Activated naive CD4-positive, alpha-beta T cell treated with anti-CD3 and anti-CD28 coated beads for 36 hours (primary cell): ENCODE data around the gene CFAP92. TPM values are rescaled to one million over a fixed set of nuclear protein-coding genes. Genes with fewer than 3 reads are reported as not detected.
"Not testable (repeated sequence)": the region's sequence is repeated elsewhere in the genome, so short reads cannot be mapped to it uniquely, and the experiment has no call there.

Experiments
- CTCF ChIA-PET: fragments of 350-600 bp; sonication (Branson Sonifier 250); formaldehyde crosslinking; loops from one replicate; lab custom pipeline; 2021; ENCODE audit warnings: antibody characterized with exemption; lab: Charles Lee
- DNase-seq: peaks from one replicate; pipeline ENCODE4 v3.0.0-alpha.2; 2020
- H3K27ac Mint-ChIP-seq: one replicate; pipeline ENCODE4 v1.8.0; 2021; ENCODE audit warnings: mild to moderate bottlenecking, mixed read lengths
- H3K27me3 Mint-ChIP-seq: one replicate; pipeline ENCODE4 v1.8.0; 2021; ENCODE audit warnings: low read depth, mixed read lengths
- H3K36me3 Mint-ChIP-seq: one replicate; pipeline ENCODE4 v1.8.0; 2021; ENCODE audit warnings: low read depth, mixed read lengths
- H3K4me1 Mint-ChIP-seq: one replicate; pipeline ENCODE4 v1.8.0; 2021; ENCODE audit warnings: low read depth, mixed read lengths
- H3K4me3 Mint-ChIP-seq: one replicate; pipeline ENCODE4 v1.8.0; 2021; ENCODE audit warnings: mild to moderate bottlenecking, moderate library complexity, mixed read lengths
- H3K9me3 Mint-ChIP-seq: one replicate; pipeline ENCODE4 v1.8.0; 2021; ENCODE audit warnings: mixed read lengths
- intact Hi-C: fragments of 100-400 bp; cut with micrococcal nuclease; formaldehyde crosslinking; loops from one replicate; pipeline ENCODE4 v1.15.1; 2023
- total RNA-seq, 2 experiments: library from RNA; stranded (reverse); gene quantifications; one replicate each; pipeline ENCODE4 v1.2.3, GENCODE V29; 2021

CFAP92 gene
- total RNA-seq, 2 experiments from 2014 or later: 0.32 to 0.48 TPM

DNA sequence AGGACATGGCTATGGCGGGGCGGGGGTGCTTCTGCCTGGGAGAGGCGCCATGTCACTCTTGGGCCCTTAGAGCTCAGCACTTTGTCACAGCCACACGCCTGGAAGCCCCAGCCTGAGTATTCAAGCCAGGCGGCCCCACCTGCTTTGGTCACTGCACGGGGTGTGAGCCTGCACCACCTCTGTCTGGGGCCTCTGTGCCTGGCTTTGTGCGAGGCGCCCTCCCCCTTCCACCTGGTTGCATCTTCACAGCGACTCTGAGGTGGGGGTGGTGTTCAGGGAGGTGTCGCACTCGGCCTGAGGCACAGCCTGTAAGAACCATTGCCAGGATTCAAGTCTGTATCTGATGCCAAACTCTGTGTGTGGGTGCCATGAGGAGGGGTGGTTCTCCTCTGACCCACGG, 90.4 kb downstream of the CFAP92 start:
- Mint-ChIP-seq H3K36me3 (peaks cover 31% of the 10 kb centered on the region), H3K4me1 (no peaks in the 10 kb centered on the region), H3K9me3 (no peaks in the 10 kb centered on the region), H3K27ac (no peak overlapping the region), H3K27me3 (no peaks in the 10 kb centered on the region), H3K4me3 (no peak overlapping the region)
- intact Hi-C loops: no loop called here
- no peak for DNase-seq
- CTCF ChIA-PET: no interaction called here

DNA sequence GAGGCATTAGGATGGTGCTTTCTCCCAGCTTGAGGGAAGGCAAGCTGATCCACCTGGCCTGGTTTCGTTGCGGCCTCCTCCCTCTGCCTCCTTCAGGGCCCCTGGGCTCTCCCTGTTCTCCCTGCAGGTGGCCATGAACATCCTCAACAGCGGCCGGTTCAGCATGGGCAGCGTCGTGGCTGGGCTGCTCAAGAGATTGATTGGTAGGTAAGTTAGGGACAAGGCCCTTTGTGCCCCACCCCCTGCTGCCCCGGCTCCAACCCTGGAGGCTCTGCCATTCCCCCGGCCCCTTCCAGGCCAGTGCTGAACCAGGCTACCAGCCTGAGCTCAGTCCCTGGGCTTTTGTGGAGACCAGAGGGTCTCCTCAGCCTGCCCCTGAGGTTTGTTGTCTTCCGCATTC, 91.5 kb downstream of the CFAP92 start:
- peaks cover 34% of the 10 kb centered on the region for H3K36me3 Mint-ChIP-seq
- DNase-seq: no peak
- CTCF ChIA-PET: interaction anchor here (0.6 kb wide), 1 partner anchor 223 kb away, joined by 3 read pairs; no protein-coding TSS in a partner anchor
- H3K4me1 Mint-ChIP-seq: no peaks in the 10 kb centered on the region
- no peaks in the 10 kb centered on the region for H3K27me3 Mint-ChIP-seq
- no peak overlapping the region for H3K4me3 Mint-ChIP-seq
- no peaks in the 10 kb centered on the region for H3K9me3 Mint-ChIP-seq
- intact Hi-C loops: no loop called here
- H3K27ac Mint-ChIP-seq: no peak overlapping the region

DNA sequence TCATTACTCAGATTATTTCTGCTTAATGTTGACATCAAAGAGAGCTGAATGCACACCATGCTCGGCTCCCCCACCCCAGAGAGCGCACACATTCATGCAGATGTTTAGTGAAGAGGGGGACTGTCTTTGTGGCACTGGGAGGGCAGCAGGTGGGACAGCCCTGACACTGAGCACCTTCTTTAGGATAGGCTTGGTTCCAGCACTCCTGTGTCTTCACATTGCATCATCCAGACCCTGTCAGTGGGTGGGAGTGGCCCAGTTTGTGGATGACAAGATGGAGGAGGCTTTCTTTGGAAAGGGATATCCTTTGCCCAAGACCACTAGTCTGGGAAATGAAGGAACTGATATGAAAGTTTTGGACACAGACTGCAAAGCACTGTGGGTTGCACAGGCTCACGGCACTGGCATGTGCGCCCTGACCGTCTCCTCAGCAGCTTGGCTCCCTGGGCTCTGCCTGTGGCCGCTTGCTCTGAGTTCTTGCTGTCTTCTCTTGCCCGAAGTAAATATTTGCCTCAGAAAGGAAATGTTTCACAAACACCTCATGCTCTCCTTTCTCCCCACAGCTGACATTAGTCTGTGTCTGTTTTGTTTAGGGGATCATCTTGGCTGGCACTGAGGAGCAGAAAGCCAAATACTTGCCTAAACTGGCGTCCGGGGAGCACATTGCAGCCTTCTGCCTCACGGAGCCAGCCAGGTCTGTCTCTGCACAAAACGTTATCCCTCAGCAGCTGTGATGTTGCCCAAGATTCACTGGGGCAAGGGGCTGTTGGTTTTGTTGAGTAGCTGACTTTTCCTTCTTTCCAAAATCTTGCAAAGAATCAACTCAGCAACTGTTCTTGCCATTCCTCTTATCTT, 97.8 kb downstream of the CFAP92 start:
- intact Hi-C loops: no loop called here

DNA sequence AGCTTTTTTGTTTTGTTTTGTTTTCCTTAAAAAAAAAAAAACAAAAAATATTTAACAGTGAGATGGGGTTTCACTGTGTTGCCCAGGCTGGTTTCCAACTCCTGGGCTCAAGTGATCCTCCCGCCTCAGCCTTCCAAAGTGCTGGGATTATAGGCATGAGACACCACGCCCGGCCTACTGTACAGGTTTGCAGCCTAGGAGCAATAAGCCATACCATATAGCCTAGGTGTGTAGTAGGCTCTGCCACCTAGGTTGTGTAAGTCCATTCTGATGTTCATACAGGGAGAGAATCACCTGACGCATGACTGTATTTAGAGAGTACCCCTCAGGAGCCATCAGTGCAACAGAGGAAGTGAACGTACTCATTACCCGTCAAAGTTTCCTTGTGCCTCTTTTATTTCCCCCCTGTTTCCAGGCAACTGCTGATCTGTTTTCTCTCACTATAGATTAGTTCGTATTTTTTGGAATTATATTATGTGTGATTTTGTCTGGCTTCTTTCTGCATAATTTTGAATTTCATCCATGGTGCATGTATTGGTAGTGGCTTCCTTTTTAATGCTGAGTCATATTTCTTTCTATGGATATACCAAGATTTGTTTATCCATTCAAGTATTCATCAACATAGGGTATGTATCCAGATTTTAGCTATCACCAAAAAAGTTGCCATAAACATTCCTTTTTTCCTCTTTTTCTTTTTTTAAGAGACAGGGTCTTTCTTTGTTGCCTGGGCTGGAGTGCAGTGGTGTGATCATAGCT, 104.6 kb downstream of the CFAP92 start:
- Mint-ChIP-seq H3K36me3 (peaks cover 20% of the 10 kb centered on the region), H3K4me3 (no peak overlapping the region), H3K4me1 (peaks cover 7% of the 10 kb centered on the region), H3K9me3 (no peaks in the 10 kb centered on the region), H3K27ac (no peak overlapping the region), H3K27me3 (no peaks in the 10 kb centered on the region)
- no peak for DNase-seq
- intact Hi-C loops: no loop called here
- CTCF ChIA-PET: interaction anchor here (0.6 to 2.4 kb wide), 2 partner anchors 14 to 127 kb away, joined by 3 to 10 read pairs; no protein-coding TSS in a partner anchor

More for the DNA sequence above, 97.8 kb downstream of the CFAP92 start:
- Mint-ChIP-seq H3K27me3 (no peaks in the 10 kb centered on the region), H3K27ac (peak overlapping the region; percentile 33), H3K4me1 (peaks cover 2% of the 10 kb centered on the region), H3K36me3 (peaks cover 32% of the 10 kb centered on the region), H3K9me3 (no peaks in the 10 kb centered on the region), H3K4me3 (no peak overlapping the region)
- DNase-seq: no peak
- CTCF ChIA-PET: no interaction called here

DNA sequence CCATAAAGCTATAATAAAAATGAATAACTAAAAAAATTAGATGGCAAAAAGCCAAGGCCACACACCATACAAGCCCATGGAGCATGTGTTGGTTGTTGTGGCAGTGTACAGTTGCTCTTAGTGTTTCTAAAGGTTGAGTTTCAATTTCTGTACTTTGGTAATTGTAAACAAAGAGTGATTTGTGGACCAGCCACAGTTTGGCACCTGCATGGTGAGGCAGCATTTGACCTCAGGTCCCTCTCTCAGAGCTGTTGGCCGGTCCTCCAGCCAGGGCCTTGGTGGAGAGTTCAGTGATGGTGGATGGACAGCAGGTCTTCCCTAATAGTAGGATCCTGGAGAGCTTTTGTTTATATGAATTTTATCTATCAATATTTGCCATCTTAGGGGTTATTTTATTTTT, 108.9 kb downstream of the CFAP92 start:
- Mint-ChIP-seq H3K27me3 (no peaks in the 10 kb centered on the region), H3K9me3 (no peaks in the 10 kb centered on the region), H3K27ac (no peak overlapping the region), H3K36me3 (peaks cover 30% of the 10 kb centered on the region), H3K4me1 (peaks cover 42% of the 10 kb centered on the region), H3K4me3 (no peak overlapping the region)
- CTCF ChIA-PET: interaction anchor here (0.9 to 1.4 kb wide), 3 partner anchors 10 to 264 kb away, joined by 3 to 5 read pairs (median 3); no protein-coding TSS in a partner anchor
- intact Hi-C loops: no loop called here
- no peak for DNase-seq

DNA sequence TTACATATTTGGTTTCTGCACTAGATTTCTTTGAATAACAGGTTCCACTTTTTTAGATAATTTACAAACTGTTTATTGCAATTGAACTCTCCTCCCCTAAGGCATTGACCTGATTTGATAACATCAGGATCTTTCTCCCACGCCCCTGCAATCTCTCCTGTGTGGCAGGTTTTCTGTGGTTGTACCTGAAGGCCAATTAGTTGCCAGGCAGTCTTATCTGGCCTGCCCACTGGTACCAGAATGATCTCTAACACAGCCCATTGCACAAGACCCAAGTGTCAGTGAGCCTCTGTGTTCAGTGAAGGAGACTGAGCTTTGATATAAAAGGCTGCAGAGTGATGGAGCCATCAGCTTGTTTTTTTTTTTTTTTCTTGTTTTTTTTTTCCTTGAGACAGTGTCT, 111.2 kb downstream of the CFAP92 start:
- CTCF ChIA-PET: interaction anchor here (0.7 to 2.9 kb wide), 3 partner anchors 37 to 202 kb away, joined by 3 to 10 read pairs (median 4); no protein-coding TSS in a partner anchor
- Mint-ChIP-seq H3K4me3 (no peak overlapping the region), H3K4me1 (peaks cover 50% of the 10 kb centered on the region), H3K27ac (peak overlapping the region; percentile 36), H3K36me3 (peaks cover 29% of the 10 kb centered on the region), H3K27me3 (no peaks in the 10 kb centered on the region), H3K9me3 (no peaks in the 10 kb centered on the region)
- no peak for DNase-seq
- intact Hi-C loops: no loop called here

DNA sequence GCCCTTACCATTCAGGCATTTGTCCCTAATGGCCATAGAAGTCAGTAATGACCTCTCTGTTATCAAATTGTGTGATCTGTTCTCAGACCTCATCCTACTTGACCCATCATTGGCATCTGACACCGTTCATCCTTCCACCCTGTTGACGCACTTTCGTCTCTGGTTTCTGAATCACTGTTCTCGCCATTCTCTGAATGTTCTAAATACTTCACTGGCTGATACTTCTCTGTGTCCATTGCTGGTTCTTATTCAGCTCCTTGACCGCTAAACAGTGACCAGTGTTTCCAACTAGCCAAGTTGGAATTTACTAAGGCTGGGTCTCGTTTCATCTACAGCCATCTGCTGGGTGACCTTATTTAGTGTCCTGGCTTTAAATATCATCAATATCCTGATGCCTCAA, 112.3 kb downstream of the CFAP92 start:
- Mint-ChIP-seq H3K4me3 (no peak overlapping the region), H3K4me1 (peaks cover 60% of the 10 kb centered on the region), H3K9me3 (no peaks in the 10 kb centered on the region), H3K36me3 (peaks cover 31% of the 10 kb centered on the region), H3K27me3 (no peaks in the 10 kb centered on the region), H3K27ac (peak overlapping the region; percentile 16)
- CTCF ChIA-PET: interaction anchor here (1.2 to 2.9 kb wide), 2 partner anchors 13 to 201 kb away, joined by 3 to 10 read pairs; no protein-coding TSS in a partner anchor
- DNase-seq: no peak
- intact Hi-C loops: no loop called here

DNA sequence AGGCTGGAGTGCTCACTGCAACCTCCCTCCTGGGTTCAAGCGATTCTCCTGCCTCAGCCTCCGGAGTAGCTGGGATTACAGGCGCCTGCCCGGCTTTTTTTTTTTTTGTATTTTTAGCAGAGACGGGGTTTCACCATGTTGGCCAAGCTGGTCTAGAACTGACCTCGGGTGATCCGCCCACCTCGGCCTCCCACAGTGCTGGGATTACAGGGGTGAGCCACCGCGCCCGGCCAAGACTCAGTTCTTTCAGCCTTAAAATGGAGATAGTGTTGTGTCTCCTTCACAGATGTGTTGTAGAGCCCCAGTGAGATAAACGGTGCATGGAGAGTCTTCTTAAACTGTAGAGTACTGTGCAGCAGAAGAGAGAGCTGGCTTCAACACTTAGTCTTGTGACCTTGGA, 113.4 kb downstream of the CFAP92 start:
- Mint-ChIP-seq H3K4me3 (peak overlapping the region; percentile 84), H3K36me3 (peaks cover 31% of the 10 kb centered on the region), H3K27ac (peak overlapping the region; percentile 90), H3K4me1 (peaks cover 66% of the 10 kb centered on the region)
- H3K27me3 Mint-ChIP-seq, H3K9me3 Mint-ChIP-seq, DNase-seq, intact Hi-C loops: not testable (repeated sequence)
- CTCF ChIA-PET: interaction anchor here (0.8 to 2.9 kb wide), 3 partner anchors 43 to 199 kb away, joined by 3 to 10 read pairs (median 4); no protein-coding TSS in a partner anchor

DNA sequence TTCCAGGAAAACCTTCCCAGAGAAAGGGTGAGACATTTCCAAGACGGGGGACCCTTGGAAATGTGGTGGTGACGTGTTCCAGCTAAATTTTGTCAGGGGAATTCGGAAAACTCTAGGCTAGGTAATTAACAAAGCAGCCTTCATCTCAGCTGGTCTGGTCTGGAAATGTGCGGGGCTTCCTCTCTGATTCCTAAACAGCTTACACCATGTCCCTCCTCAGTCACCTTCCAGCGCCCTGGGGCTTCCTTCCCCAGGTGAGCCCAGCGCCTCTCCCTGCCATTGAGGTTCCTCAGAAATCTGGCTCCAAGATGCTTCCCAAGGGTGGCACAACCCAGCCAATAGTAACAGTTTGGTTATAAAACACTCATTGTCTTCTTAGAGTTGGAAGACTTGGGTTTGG, 113.9 kb downstream of the CFAP92 start:
- intact Hi-C loops: loop anchor here (1.0 to 5.0 kb wide), 12 partner anchors 43 to 560 kb away; partner anchors contain the start of genes EFCC1, IFT122, RAB7A and RPN1
- Mint-ChIP-seq H3K9me3 (no peaks in the 10 kb centered on the region), H3K27me3 (no peaks in the 10 kb centered on the region), H3K4me1 (peaks cover 68% of the 10 kb centered on the region), H3K4me3 (peak overlapping the region; percentile 84), H3K27ac (peak overlapping the region; percentile 90), H3K36me3 (peaks cover 30% of the 10 kb centered on the region)
- CTCF ChIA-PET: interaction anchor here (0.7 to 2.7 kb wide), 7 partner anchors 12 to 262 kb away, joined by 3 to 18 read pairs (median 5); no protein-coding TSS in a partner anchor
- DNase-seq: no peak

DNA sequence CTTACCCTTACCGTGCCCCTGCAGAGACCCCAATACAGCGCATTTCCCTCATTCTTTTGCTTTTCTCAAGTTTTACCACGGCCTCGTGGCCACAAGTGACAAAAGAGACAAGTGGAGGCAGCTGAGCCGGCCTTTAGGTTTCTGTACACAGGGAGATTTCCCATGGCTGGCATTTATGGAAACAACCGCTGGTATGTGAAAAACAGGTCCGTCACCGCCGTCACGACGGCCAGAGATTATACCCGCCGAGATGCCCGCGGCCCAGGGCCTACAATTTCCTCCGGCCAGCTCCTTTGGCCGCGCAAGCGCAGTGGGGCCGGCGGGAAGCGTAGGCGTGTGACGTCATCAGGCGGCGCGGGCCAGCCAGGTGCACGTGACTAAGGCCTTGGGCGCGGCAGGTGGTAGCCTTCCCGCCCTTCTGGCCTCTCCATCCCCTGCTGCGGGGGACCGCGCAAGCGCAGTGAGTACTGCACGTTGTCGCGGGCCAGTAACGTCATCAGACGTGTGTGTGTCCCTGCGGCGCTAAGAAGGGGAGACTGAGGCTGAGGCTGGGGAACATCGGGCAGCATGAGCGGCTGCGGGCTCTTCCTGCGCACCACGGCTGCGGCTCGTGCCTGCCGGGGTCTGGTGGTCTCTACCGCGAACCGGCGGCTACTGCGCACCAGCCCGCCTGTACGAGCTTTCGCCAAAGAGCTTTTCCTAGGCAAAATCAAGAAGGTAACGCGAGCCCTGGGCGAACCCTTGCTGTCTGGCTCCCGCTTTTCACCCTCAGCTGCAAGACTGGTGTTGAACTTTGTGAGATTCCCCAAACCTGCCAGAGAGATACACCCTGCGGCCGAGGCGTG, 114.5 kb downstream of the CFAP92 start, which contains the start of gene ACAD9:
Gene ACAD9 (plus strand): TSS at position 496 of the 845 bp plus-strand sequence. CDS start 72 bp downstream, at position 568.
- intact Hi-C loops: loop anchor here (1.0 to 5.0 kb wide), 12 partner anchors 44 to 561 kb away; partner anchors contain the start of genes EFCC1, IFT122, RAB7A and RPN1
- Mint-ChIP-seq H3K36me3 (peaks cover 28% of the 10 kb centered on the region), H3K27ac (peak within 1 kb of the TSS; percentile 90), H3K27me3 (no peaks in the 10 kb centered on the region), H3K4me3 (peak within 1 kb of the TSS; percentile 84), H3K9me3 (no peaks in the 10 kb centered on the region), H3K4me1 (peaks cover 67% of the 10 kb centered on the region)
- peak; percentile 96 for DNase-seq
- CTCF ChIA-PET: interaction anchor here (0.7 to 4.6 kb wide), 10 partner anchors 12 to 262 kb away, joined by 3 to 25 read pairs (median 4); no protein-coding TSS in a partner anchor

DNA sequence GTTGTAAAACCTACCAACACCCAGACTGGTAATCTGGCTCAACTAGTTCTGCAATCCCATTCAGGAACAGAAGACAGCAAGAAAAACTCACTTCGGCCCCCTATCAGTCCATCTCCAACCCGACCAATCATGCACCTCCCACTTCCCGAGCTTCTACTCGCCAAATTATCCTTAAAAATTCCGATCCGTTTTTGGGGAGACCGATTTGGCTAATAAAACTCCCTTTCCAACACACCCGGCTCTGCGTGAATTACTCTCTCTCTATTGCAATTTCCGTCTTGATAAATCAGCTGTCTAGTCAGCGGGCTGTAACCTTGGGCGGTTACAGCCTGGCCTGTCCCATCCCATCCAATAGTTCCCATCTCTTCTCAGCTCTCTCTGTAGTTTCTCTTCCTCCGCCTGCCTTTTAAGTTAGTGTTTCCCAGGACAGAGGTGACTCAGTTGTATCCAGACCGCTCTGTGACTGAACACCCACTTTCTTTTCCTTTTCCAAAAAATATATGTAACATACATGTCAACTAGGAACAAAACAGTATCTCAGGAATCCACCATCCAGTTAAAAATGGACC, 115.2 kb downstream of the CFAP92 start:
- peak; percentile 46 for DNase-seq
- intact Hi-C loops: loop anchor here (1.0 to 5.0 kb wide), 12 partner anchors 45 to 562 kb away; partner anchors contain the start of genes EFCC1, IFT122, RAB7A and RPN1
- no peaks in the 10 kb centered on the region for H3K27me3 Mint-ChIP-seq
- H3K27ac Mint-ChIP-seq: peak overlapping the region; percentile 90
- peaks cover 21% of the 10 kb centered on the region for H3K36me3 Mint-ChIP-seq
- CTCF ChIA-PET: interaction anchor here (1.1 to 4.6 kb wide), 11 partner anchors 11 to 261 kb away, joined by 3 to 25 read pairs (median 4); no protein-coding TSS in a partner anchor
- H3K4me1 Mint-ChIP-seq: peaks cover 60% of the 10 kb centered on the region
- H3K9me3 Mint-ChIP-seq: no peaks in the 10 kb centered on the region
- H3K4me3 Mint-ChIP-seq: peak overlapping the region; percentile 84
